Transverse colon (tissue), 4 donors: Measurements from ENCODE around the gene MYADML2. TPM values are rescaled to one million over a fixed set of nuclear protein-coding genes. Genes with fewer than 3 reads are reported as not detected.

Experiments used
- DNase-seq: peaks from one replicate; pipeline ENCODE4 v3.0.0-alpha.2; 2019
- H3K27ac ChIP-seq, 4 donors: fragments of 200-600 bp; sonication (generic); 2 replicates each; pipeline ENCODE4 v1.5.1; 2016 to 2018; ENCODE audit warnings: inconsistent platforms in 4 of 4
- H3K27me3 ChIP-seq: fragments of 200-600 bp; sonication (generic); 2 replicates; pipeline ENCODE4 v1.5.1; 2017; ENCODE audit warnings: inconsistent platforms
- H3K36me3 ChIP-seq, 4 donors: fragments of 200-600 bp; sonication (generic); 2 replicates each; pipeline ENCODE4 v1.5.1; 2017 to 2019; ENCODE audit warnings: inconsistent platforms in 4 of 4
- H3K4me1 ChIP-seq, 4 donors: fragments of 200-600 bp; sonication (generic); 2 replicates each; pipeline ENCODE4 v1.5.1; 2017 to 2020; ENCODE audit warnings: inconsistent platforms in 4 of 4
- H3K4me3 ChIP-seq, 4 donors: fragments of 200-600 bp; sonication (generic); 1 replicate in 1 of 4; 2 replicates in 3 of 4; pipeline versions ENCODE4 v1.5.1 to v1.6.1; 2017 to 2019; ENCODE audit warnings: inconsistent platforms in 4 of 4
- H3K9me3 ChIP-seq, 2 donors: fragments of 200-600 bp; sonication (generic); 2 replicates each; pipeline ENCODE4 v1.5.1; 2017 to 2019; ENCODE audit warnings: inconsistent platforms in 2 of 2
- EP300 ChIP-seq: sonication (generic); formaldehyde crosslinking; IDR thresholded peaks from one replicate; pipeline ENCODE4 v1.6.1; 2017; ENCODE audit warnings: antibody characterized with exemption, low read depth
- POLR2A ChIP-seq: fragments of 450-650 bp; IDR thresholded peaks from one replicate; pipeline ENCODE4 v1.6.1; 2016; ENCODE audit warnings: antibody characterized with exemption, mild to moderate bottlenecking, moderate library complexity
- POLR2AphosphoS5 ChIP-seq, 3 donors: sonication (generic); formaldehyde crosslinking; IDR thresholded peaks; one replicate each; pipeline ENCODE4 v1.6.1; 2016; ENCODE audit warnings: antibody characterized with exemption in 3 of 3
- WGBS, 2 donors: methylation state at CpG; one replicate each; pipeline ENCODE4 v1.1.5; 2018; ENCODE audit warnings: low coverage in 1 of 2; 5-methylcytosine and 5-hydroxymethylcytosine counted together
- in situ Hi-C, 4 donors: fragments of 200-750 bp; cut with MboI; loops; one replicate each; pipeline versions ENCODE4 v1.15.0 to v1.15.1; 2017; ENCODE audit warnings: low sequenced_read_pairs in 3 of 4, low pct_ligation_motif_present in 1 of 4, low pct_unique_long_range_greater_than_20kb in 1 of 4
- intact Hi-C: fragments of 100-400 bp; cut with DNase I; formaldehyde crosslinking; loops from one replicate; pipeline ENCODE4 v1.15.1; 2023; ENCODE audit warnings: low total_unique reads
- total RNA-seq, 4 donors: library from RNA; depleted of rRNA; stranded (reverse); fragments of >200 nt; gene quantifications; one replicate each; pipeline ENCODE4 v1.1.0, GENCODE V29; 2016
- TF ChIP-seq, protein P1 (sequence below), 5 experiments: fragments of 200-600 bp in 3 of 5; fragments of 450-650 bp in 2 of 5; sonication (generic) in 3 of 5; IDR thresholded peaks; 1 replicate in 2 of 5; 2 replicates in 3 of 5; pipeline ENCODE4 v1.5.1; 2016 to 2017; ENCODE audit warnings: antibody characterized with exemption in 5 of 5, inconsistent platforms in 3 of 5, mild to moderate bottlenecking in 2 of 5, moderate library complexity in 1 of 5

MYADML2 gene
- total RNA-seq, 4 donors from 2014 or later = not detected

DNA sequence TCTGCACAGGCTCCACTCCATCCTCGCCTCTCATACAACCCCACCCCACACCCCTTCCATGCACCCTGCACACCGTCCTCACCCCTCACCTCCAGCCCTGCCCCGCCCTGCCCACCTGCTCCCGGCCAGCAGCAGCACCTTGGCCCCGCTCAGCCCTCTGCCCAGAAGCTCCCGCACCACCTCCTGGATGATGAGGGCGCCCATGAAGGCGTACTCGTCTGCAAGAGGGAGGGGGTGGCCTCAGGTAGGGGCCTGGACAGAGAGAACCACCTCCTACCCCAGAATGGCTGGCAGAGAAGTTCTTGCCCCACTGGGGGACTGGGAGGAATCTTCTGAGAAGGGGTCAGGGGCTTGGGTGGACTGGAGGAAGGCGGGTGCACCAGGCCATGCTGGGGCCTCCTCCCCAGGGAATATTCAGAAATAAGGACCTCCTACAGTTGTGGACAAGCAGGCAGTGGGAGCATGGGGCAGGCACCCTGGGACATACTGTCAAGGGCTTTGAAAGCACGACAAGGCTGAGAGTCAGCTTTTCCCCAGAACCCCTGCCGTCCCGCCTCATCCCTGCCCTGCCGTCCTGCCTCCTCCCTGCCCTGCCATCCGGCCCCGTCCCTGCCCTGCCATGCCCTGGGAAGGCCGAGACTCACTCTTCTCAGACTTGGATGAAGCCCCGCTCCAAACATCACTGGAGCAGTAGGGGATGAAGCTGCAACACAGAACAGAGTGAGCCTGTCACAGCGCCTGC is 10.8 kb upstream of the MYADML2 start:
- Histone ChIP-seq H3K36me3 (no peaks in the 10 kb centered on the region), H3K4me3 (no peak overlapping the region), H3K9me3 (no peaks in the 10 kb centered on the region), H3K4me1 (peaks cover 6 to 22% (median 17%) of the 10 kb centered on the region in 4 donors), H3K27ac (no peak overlapping the region), H3K27me3 (peaks cover 63% of the 10 kb centered on the region)
- in situ Hi-C loops = loop anchor here in 1 of 4 donors (25.0 kb wide), 1 partner anchor 204 kb away; no protein-coding TSS in a partner anchor
- 67% methylated on average over 19 of the region's 19 CpGs; no CpG with 5 or more reads in 1 of the 2 donors for WGBS, 2 donors
- intact Hi-C loops = loop anchor here (2.0 kb wide), 1 partner anchor 63 kb away; no protein-coding TSS in a partner anchor
- TF ChIP-seq POLR2A (no peak), POLR2AphosphoS5 (IDR thresholded peaks at IDR 0.05) (no peak), EP300 (no peak)
- TF ChIP-seq, protein P1, sequence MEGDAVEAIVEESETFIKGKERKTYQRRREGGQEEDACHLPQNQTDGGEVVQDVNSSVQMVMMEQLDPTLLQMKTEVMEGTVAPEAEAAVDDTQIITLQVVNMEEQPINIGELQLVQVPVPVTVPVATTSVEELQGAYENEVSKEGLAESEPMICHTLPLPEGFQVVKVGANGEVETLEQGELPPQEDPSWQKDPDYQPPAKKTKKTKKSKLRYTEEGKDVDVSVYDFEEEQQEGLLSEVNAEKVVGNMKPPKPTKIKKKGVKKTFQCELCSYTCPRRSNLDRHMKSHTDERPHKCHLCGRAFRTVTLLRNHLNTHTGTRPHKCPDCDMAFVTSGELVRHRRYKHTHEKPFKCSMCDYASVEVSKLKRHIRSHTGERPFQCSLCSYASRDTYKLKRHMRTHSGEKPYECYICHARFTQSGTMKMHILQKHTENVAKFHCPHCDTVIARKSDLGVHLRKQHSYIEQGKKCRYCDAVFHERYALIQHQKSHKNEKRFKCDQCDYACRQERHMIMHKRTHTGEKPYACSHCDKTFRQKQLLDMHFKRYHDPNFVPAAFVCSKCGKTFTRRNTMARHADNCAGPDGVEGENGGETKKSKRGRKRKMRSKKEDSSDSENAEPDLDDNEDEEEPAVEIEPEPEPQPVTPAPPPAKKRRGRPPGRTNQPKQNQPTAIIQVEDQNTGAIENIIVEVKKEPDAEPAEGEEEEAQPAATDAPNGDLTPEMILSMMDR (IDR thresholded peaks at IDR 0.05) = no peak
- DNase-seq = no peak

DNA sequence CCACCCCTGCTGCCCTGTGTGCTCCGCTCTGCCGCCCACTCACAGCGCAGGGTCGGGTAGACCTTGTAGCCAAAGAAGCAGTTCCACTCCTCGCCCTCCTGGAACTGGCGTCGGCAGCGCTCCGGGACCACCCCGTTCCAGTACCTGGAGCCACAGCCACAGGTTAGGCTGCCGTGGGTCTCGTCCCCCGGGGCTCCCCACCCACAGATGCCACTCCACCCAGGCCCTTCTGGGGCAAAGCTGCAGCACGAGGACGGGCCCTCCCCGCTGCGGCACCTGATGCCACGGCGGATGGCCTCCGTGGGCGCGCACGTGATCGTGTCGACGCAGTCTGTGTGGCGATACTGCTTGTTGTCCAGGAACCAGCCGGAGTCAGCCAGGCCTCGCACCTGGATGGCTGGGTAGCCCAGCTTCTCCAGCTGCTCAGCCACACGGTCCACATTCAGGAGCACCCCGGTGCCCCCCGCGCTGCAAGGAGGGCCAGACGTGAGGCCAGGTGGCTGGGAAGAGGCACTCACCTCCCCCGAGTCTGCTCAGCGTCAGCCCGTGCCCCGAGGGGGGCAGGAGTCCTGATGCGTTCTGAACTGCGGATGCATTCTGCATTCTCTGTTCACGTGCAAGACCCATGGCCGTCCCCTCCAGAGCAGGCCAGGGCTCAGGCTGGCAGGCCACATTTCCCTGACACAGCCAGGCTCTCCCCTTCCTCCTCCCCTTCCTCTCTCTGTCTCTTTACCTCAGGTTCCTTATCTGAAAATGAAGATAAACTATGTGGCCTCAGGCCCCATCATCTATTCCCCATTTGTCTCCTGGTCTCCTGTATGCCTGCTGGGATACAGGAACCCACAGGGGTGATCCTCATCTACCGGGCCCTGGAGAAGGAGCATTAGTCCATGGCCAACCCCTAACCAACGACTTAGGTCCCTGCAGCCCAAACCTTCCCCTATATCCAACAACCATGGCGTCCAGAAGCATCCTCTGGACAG is 9.9 kb upstream of the MYADML2 start:
- Histone ChIP-seq H3K9me3 (no peaks in the 10 kb centered on the region), H3K27ac (no peak overlapping the region), H3K36me3 (no peaks in the 10 kb centered on the region), H3K27me3 (peaks cover 54% of the 10 kb centered on the region), H3K4me1 (peaks cover 6 to 22% (median 16%) of the 10 kb centered on the region in 4 donors), H3K4me3 (no peak overlapping the region)
- TF ChIP-seq POLR2A (no peak), EP300 (no peak), POLR2AphosphoS5 (IDR thresholded peaks at IDR 0.05) (no peak)
- TF ChIP-seq, protein P1 (IDR thresholded peaks at IDR 0.05) = no peak
- in situ Hi-C loops = loop anchor here in 1 of 4 donors (25.0 kb wide), 1 partner anchor 205 kb away; no protein-coding TSS in a partner anchor
- 83 to 86% methylated on average over 3 to 45 of the region's 45 CpGs for WGBS, 2 donors
- intact Hi-C loops = no loop called here
- DNase-seq = no peak

DNA sequence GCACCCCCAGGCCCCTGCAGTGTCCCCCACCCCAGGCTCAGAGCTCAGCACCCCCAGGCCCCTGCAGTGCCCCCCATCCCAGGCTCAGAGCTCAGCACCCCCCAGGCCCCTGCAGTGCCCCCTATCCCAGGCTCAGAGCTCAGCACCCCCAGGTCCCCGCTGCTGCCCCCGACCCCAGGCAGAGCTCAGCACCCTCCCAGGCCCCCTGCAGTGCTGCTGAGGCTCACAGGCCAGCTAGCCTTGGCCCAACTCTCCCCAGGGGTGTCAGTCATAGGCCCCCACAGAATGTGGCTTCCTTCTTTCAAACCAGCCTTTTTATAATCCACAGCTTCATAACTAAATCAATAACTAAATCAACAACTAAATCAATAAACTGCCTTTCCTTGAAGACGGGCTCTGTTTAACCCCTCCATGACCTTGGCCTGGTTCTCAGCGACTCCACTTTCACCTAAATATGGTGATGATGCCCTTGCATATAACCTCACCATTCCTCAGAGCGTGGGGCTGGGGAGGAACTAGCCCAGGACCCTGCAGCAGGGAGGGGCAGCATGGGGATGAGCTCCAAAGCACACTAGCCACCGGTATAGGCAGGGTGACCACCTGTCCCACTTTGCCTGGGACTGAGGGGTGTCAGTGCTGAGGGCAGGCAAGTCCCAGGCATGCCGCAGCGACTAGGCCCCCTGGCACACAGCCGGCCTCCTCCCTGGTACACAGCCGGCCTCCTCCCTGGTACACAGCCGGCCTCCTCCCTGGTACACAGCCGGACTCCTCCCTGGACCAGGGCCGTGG is 8.9 kb upstream of the MYADML2 start:
- DNase-seq = no peak
- Histone ChIP-seq H3K27ac (no peak overlapping the region), H3K4me3 (no peak overlapping the region), H3K9me3 (no peaks in the 10 kb centered on the region), H3K36me3 (no peaks in the 10 kb centered on the region), H3K4me1 (peaks cover 6 to 17% (median 14%) of the 10 kb centered on the region in 4 donors), H3K27me3 (peaks cover 45% of the 10 kb centered on the region)
- WGBS, 2 donors = 76% methylated on average over 10 of the region's 13 CpGs; no CpG with 5 or more reads in 1 of the 2 donors
- no peak for TF ChIP-seq POLR2AphosphoS5 (IDR thresholded peaks at IDR 0.05)
- TF ChIP-seq, protein P1 (IDR thresholded peaks at IDR 0.05) = no peak
- TF ChIP-seq EP300 = no peak
- no peak for TF ChIP-seq POLR2A
- in situ Hi-C loops = loop anchor here in 1 of 4 donors (25.0 kb wide), 1 partner anchor 206 kb away; no protein-coding TSS in a partner anchor
- intact Hi-C loops = no loop called here
